Measurements from ENCODE around the gene ING5. TPM values are rescaled to one million over a fixed set of nuclear protein-coding genes. Genes with fewer than 3 reads are reported as not detected.

The ING5 gene
- total RNA-seq, 1 experiment from 2014 or later = 28.6 TPM

GRCh38 chr2:241739177-241739576 lies 37.3 kb downstream of the ING5 start:
- DNase-seq = no peak
- Histone ChIP-seq H3K4me1 (peaks cover 9% of the 10 kb centered on the region; the same call in 1 of the 2 replicates), H3K36me3 (ENCODE audit: control insufficient read depth, insufficient read depth, low read length) (no peaks in the 10 kb centered on the region; the same call in 1 of the 2 replicates), H3K27me3 (replicated peaks; ENCODE audit: control insufficient read depth, insufficient read depth, low read length) (no peaks in the 10 kb centered on the region), H3K4me3 (ENCODE audit: low read depth, low read length) (no peak overlapping the region), H3K9me3 (no peaks in the 10 kb centered on the region)
- Mint-ChIP-seq H3K27ac (ENCODE audit: unreplicated experiment) (no peak overlapping the region), H3K4me1 (ENCODE audit: low read depth, unreplicated experiment) (no peaks in the 10 kb centered on the region), H3K9me3 (ENCODE audit: unreplicated experiment) (no peaks in the 10 kb centered on the region), H3K36me3 (ENCODE audit: insufficient read depth, unreplicated experiment) (peaks cover 6% of the 10 kb centered on the region), H3K4me3 (ENCODE audit: unreplicated experiment) (no peak overlapping the region), H3K27me3 (ENCODE audit: insufficient read depth, unreplicated experiment) (no peaks in the 10 kb centered on the region)
- CTCF ChIA-PET = no interaction called here
- TF ChIP-seq, protein P1, sequence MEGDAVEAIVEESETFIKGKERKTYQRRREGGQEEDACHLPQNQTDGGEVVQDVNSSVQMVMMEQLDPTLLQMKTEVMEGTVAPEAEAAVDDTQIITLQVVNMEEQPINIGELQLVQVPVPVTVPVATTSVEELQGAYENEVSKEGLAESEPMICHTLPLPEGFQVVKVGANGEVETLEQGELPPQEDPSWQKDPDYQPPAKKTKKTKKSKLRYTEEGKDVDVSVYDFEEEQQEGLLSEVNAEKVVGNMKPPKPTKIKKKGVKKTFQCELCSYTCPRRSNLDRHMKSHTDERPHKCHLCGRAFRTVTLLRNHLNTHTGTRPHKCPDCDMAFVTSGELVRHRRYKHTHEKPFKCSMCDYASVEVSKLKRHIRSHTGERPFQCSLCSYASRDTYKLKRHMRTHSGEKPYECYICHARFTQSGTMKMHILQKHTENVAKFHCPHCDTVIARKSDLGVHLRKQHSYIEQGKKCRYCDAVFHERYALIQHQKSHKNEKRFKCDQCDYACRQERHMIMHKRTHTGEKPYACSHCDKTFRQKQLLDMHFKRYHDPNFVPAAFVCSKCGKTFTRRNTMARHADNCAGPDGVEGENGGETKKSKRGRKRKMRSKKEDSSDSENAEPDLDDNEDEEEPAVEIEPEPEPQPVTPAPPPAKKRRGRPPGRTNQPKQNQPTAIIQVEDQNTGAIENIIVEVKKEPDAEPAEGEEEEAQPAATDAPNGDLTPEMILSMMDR (IDR thresholded peaks at IDR 0.05; ENCODE audit: insufficient read depth in 1 of 2, low read depth in 1 of 2, low read length in 1 of 2, severe bottlenecking in 1 of 2, unreplicated experiment in 1 of 2) = no peak
- no TSS peak for BruUV-seq (replicated peaks)
- intact Hi-C loops (cut with micrococcal nuclease; ENCODE audit: unreplicated experiment) = no loop called here
- POLR2A ChIA-PET = no interaction called here

- no TSS peak for BruUV-seq (replicated peaks)
- TF ChIP-seq, protein P1 (IDR thresholded peaks at IDR 0.05; ENCODE audit: insufficient read depth in 1 of 2, low read depth in 1 of 2, low read length in 1 of 2, severe bottlenecking in 1 of 2, unreplicated experiment in 1 of 2) = no peak
- no peaks in the 10 kb centered on the region for H3K9me3 ChIP-seq
- H3K4me3 ChIP-seq (ENCODE audit: low read depth, low read length) = no peak overlapping the region
- ChIA-PET POLR2A (no interaction called here), CTCF (no interaction called here)
- intact Hi-C loops (cut with micrococcal nuclease; ENCODE audit: unreplicated experiment) = no loop called here
- Mint-ChIP-seq H3K36me3 (ENCODE audit: insufficient read depth, unreplicated experiment) (peaks cover 6% of the 10 kb centered on the region), H3K27me3 (ENCODE audit: insufficient read depth, unreplicated experiment) (no peaks in the 10 kb centered on the region), H3K27ac (ENCODE audit: unreplicated experiment) (no peak overlapping the region), H3K9me3 (ENCODE audit: unreplicated experiment) (no peaks in the 10 kb centered on the region), H3K4me1 (ENCODE audit: low read depth, unreplicated experiment) (no peaks in the 10 kb centered on the region), H3K4me3 (ENCODE audit: unreplicated experiment) (no peak overlapping the region)
- H3K27me3 ChIP-seq (replicated peaks; ENCODE audit: control insufficient read depth, insufficient read depth, low read length) = no peaks in the 10 kb centered on the region
- H3K4me1 ChIP-seq = peaks cover 9% of the 10 kb centered on the region; the same call in 1 of the 2 replicates
- no peak for DNase-seq
- H3K36me3 ChIP-seq (ENCODE audit: control insufficient read depth, insufficient read depth, low read length) = no peaks in the 10 kb centered on the region; the same call in 1 of the 2 replicates
These were observed 37.8 kb downstream of the ING5 start for GRCh38 chr2:241739651-241740050.

DNA sequence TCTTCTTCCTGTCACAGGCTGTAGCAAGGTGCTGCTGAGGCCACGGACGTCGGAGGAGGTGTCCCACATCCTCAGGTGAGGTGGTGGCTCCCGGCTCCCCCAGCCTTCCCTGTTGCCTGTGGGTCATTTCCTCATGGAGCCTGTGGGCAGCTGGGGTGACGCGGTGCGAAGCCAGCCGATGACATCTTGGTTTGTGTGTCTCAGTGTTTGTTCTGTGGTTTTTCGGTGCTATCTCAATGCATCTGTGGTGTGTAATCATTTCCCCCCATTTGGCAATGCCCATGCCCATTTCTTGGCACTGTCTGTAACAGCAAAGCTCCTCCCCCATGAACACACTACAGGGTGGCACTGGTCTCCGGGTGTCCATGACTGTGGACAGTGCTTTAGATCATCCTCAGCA lies 39.2 kb downstream of the ING5 start:
- peaks cover 10% of the 10 kb centered on the region for H3K36me3 Mint-ChIP-seq (ENCODE audit: insufficient read depth, unreplicated experiment)
- CTCF ChIA-PET = no interaction called here
- intact Hi-C loops (cut with micrococcal nuclease; ENCODE audit: unreplicated experiment) = no loop called here
- no peak for DNase-seq
- H3K4me1 Mint-ChIP-seq (ENCODE audit: low read depth, unreplicated experiment) = no peaks in the 10 kb centered on the region
- POLR2A ChIA-PET = no interaction called here
- H3K27ac Mint-ChIP-seq (ENCODE audit: unreplicated experiment) = no peak overlapping the region
- no peak overlapping the region for H3K4me3 Mint-ChIP-seq (ENCODE audit: unreplicated experiment)
- H3K27me3 Mint-ChIP-seq (ENCODE audit: insufficient read depth, unreplicated experiment) = no peaks in the 10 kb centered on the region
- H3K36me3 ChIP-seq (ENCODE audit: control insufficient read depth, insufficient read depth, low read length) = peaks cover 2% of the 10 kb centered on the region
- no peak overlapping the region for H3K4me3 ChIP-seq (ENCODE audit: low read depth, low read length)
- no peaks in the 10 kb centered on the region for H3K9me3 ChIP-seq
- no TSS peak for BruUV-seq (replicated peaks)
- no peaks in the 10 kb centered on the region for H3K27me3 ChIP-seq (replicated peaks; ENCODE audit: control insufficient read depth, insufficient read depth, low read length)
- 0 out of 2 replicates have a peak, but pooled peaks cover 2% of the 10 kb centered on the region for H3K4me1 ChIP-seq
- peaks cover 8% of the 10 kb centered on the region for H3K9me3 Mint-ChIP-seq (ENCODE audit: unreplicated experiment)
- TF ChIP-seq, protein P1 (IDR thresholded peaks at IDR 0.05; ENCODE audit: insufficient read depth in 1 of 2, low read depth in 1 of 2, low read length in 1 of 2, severe bottlenecking in 1 of 2, unreplicated experiment in 1 of 2) = no peak
